ENCODE data around the gene SELENOS.

SELENOS gene

GRCh38 chr15:101320501-101321052 is 43.3 kb upstream of the SELENOS start:
- Histone ChIP-seq H3K9me3 (no peaks in the 10 kb centered on the region), H3K4me3 (no peak overlapping the region), H3K4me2 (peak overlapping the region; percentile 71), H4K20me1 (no peaks in the 10 kb centered on the region), H3K9ac (no peak overlapping the region), H3K27me3 (no peaks in the 10 kb centered on the region), H3K4me1 (peaks cover 45% of the 10 kb centered on the region), H3K27ac (peak overlapping the region; percentile 32; the same call in 1 of the 2 replicates), H3K36me3 (no peaks in the 10 kb centered on the region)
- peak; percentile 98 for TF ChIP-seq Cebpa-rat (IDR thresholded peaks at IDR 0.05)

- no peaks in the 10 kb centered on the region for H4K20me1 ChIP-seq
- no peak for TF ChIP-seq Cebpa-rat (IDR thresholded peaks at IDR 0.05)
- no peaks in the 10 kb centered on the region for H3K36me3 ChIP-seq
- no peak overlapping the region for H3K27ac ChIP-seq
- peaks cover 37% of the 10 kb centered on the region for H3K4me1 ChIP-seq
- no peak overlapping the region for H3K9ac ChIP-seq
- H3K27me3 ChIP-seq: no peaks in the 10 kb centered on the region
- no peak overlapping the region for H3K4me2 ChIP-seq
- H3K4me3 ChIP-seq: no peak overlapping the region
- no peaks in the 10 kb centered on the region for H3K9me3 ChIP-seq
Observed at GRCh38 chr15:101318839-101319238, 41.6 kb upstream of the SELENOS start.

- Histone ChIP-seq H3K9ac (no peak overlapping the region), H3K4me1 (peaks cover 33% of the 10 kb centered on the region), H3K4me3 (no peak overlapping the region), H3K27ac (no peak overlapping the region), H3K36me3 (no peaks in the 10 kb centered on the region), H3K9me3 (no peaks in the 10 kb centered on the region), H3K27me3 (no peaks in the 10 kb centered on the region), H4K20me1 (no peaks in the 10 kb centered on the region), H3K4me2 (no peak overlapping the region)
- TF ChIP-seq Cebpa-rat (IDR thresholded peaks at IDR 0.05): no peak
Observed at GRCh38 chr15:101318147-101318819, 41.0 kb upstream of the SELENOS start.

- no peak for TF ChIP-seq Cebpa-rat (IDR thresholded peaks at IDR 0.05)
- no peaks in the 10 kb centered on the region for H4K20me1 ChIP-seq
- H3K4me1 ChIP-seq: peaks cover 26% of the 10 kb centered on the region
- no peak overlapping the region for H3K27ac ChIP-seq
- no peak overlapping the region for H3K4me2 ChIP-seq
- H3K27me3 ChIP-seq: no peaks in the 10 kb centered on the region
- no peak overlapping the region for H3K4me3 ChIP-seq
- H3K9me3 ChIP-seq: no peaks in the 10 kb centered on the region
- no peak overlapping the region for H3K9ac ChIP-seq
- no peaks in the 10 kb centered on the region for H3K36me3 ChIP-seq
Observed at GRCh38 chr15:101317336-101317872, 40.1 kb upstream of the SELENOS start.

- H3K4me3 ChIP-seq: no peak overlapping the region
- H3K27ac ChIP-seq: no peak overlapping the region
- H3K36me3 ChIP-seq: no peaks in the 10 kb centered on the region
- no peaks in the 10 kb centered on the region for H3K9me3 ChIP-seq
- peaks cover 26% of the 10 kb centered on the region for H3K4me1 ChIP-seq
- TF ChIP-seq Cebpa-rat (IDR thresholded peaks at IDR 0.05): no peak
- H4K20me1 ChIP-seq: no peaks in the 10 kb centered on the region
- H3K4me2 ChIP-seq: no peak overlapping the region
- H3K9ac ChIP-seq: no peak overlapping the region
- no peaks in the 10 kb centered on the region for H3K27me3 ChIP-seq
Observed at GRCh38 chr15:101316529-101316928, 39.2 kb upstream of the SELENOS start.

GRCh38 chr15:101315736-101316135 is 38.5 kb upstream of the SELENOS start:
- Histone ChIP-seq H3K4me1 (peaks cover 18% of the 10 kb centered on the region), H3K27me3 (no peaks in the 10 kb centered on the region), H3K4me3 (no peak overlapping the region), H3K4me2 (peak overlapping the region; percentile 3; the same call in 1 of the 2 replicates), H3K9me3 (no peaks in the 10 kb centered on the region), H3K27ac (no peak overlapping the region), H4K20me1 (no peaks in the 10 kb centered on the region), H3K36me3 (no peaks in the 10 kb centered on the region), H3K9ac (no peak overlapping the region)
- TF ChIP-seq Cebpa-rat (IDR thresholded peaks at IDR 0.05): no peak

GRCh38 chr15:101314336-101315125 is 37.2 kb upstream of the SELENOS start:
- no peaks in the 10 kb centered on the region for H4K20me1 ChIP-seq
- no peak overlapping the region for H3K4me3 ChIP-seq
- H3K36me3 ChIP-seq: no peaks in the 10 kb centered on the region
- H3K9me3 ChIP-seq: no peaks in the 10 kb centered on the region
- TF ChIP-seq Cebpa-rat (IDR thresholded peaks at IDR 0.05): no peak
- no peak overlapping the region for H3K4me2 ChIP-seq
- H3K4me1 ChIP-seq: peaks cover 9% of the 10 kb centered on the region
- no peak overlapping the region for H3K9ac ChIP-seq
- H3K27ac ChIP-seq: no peak overlapping the region
- H3K27me3 ChIP-seq: no peaks in the 10 kb centered on the region

- Histone ChIP-seq H3K9me3 (no peaks in the 10 kb centered on the region), H3K27me3 (no peaks in the 10 kb centered on the region), H3K36me3 (no peaks in the 10 kb centered on the region), H4K20me1 (no peaks in the 10 kb centered on the region), H3K9ac (no peak overlapping the region), H3K4me1 (peaks cover 13% of the 10 kb centered on the region), H3K4me3 (no peak overlapping the region), H3K4me2 (no peak overlapping the region), H3K27ac (no peak overlapping the region)
- TF ChIP-seq Cebpa-rat (IDR thresholded peaks at IDR 0.05): no peak
Observed at GRCh38 chr15:101313041-101313761, 35.9 kb upstream of the SELENOS start.

GRCh38 chr15:101310508-101310907 is 33.2 kb upstream of the SELENOS start:
- H3K27ac ChIP-seq: no peak overlapping the region
- peaks cover 28% of the 10 kb centered on the region for H3K4me1 ChIP-seq
- no peaks in the 10 kb centered on the region for H3K36me3 ChIP-seq
- no peaks in the 10 kb centered on the region for H4K20me1 ChIP-seq
- no peak overlapping the region for H3K4me2 ChIP-seq
- no peak overlapping the region for H3K9ac ChIP-seq
- no peak overlapping the region for H3K4me3 ChIP-seq
- no peaks in the 10 kb centered on the region for H3K27me3 ChIP-seq
- H3K9me3 ChIP-seq: no peaks in the 10 kb centered on the region
- TF ChIP-seq Cebpa-rat (IDR thresholded peaks at IDR 0.05): no peak

Data from BLaER1 (cell line).